ENCODE data around the gene C20orf144.
A peak's percentile ranks its signal among the peaks of the same experiment; 100 is the strongest.

The C20orf144 gene

DNA sequence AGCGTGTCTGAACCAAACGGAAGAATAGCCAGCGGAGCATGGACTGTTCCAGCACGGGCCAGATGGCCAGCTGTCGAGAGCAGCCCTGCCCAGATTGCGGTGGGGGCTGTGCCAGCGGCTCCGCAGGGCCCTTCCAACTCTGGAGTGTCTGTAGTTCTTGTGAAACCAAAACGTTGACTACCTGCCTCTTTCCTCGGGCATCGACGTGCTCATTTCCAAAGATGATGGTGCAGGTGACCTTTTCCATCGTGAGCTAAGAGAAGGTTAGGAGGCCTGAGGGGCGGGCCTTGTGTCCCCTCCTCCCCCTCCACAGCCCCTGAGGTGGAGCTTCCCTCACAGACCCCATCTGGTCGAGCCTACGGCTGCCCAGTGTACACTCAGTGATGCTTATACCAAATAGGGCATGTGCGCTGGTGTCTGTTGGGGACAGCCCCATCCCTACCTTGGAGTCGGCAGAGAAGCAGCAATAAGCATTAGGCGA is 12.9 kb upstream of the C20orf144 start:
- DNase-seq (ENCODE audit: low read depth in 2 of 2), result no peak

DNA sequence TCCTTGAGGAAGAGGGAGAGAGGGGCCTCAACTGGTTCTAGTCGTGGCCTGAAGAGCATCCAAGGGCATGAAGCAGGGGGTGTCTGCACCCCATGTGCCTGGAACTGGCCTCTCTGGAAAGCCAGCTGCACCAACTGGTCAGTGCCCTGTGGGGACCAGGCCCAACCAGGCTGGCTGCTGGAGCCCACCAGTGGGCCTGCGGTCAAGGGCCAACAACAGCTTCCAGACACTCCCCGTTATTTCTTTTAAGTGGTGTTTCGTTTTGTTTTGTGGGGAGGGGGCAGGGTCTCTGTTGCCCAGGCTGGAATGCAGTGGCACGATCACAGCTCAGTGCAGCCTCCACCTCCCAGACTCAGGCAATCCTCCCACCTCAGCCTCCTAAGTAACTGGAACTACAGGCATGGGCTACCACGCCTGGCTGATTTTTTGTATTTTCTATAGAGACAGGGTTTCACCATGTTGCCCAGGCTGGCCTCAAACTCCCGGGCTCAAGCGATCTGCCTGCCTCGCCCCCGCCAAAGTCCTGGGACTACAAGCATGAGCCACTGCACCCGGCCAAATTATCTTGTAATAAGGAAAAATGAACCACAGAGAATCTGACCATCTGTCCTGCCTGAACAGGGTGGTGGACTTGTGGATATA is 11.9 kb upstream of the C20orf144 start:
- DNase-seq (ENCODE audit: low read depth in 2 of 2), result no peak

DNA sequence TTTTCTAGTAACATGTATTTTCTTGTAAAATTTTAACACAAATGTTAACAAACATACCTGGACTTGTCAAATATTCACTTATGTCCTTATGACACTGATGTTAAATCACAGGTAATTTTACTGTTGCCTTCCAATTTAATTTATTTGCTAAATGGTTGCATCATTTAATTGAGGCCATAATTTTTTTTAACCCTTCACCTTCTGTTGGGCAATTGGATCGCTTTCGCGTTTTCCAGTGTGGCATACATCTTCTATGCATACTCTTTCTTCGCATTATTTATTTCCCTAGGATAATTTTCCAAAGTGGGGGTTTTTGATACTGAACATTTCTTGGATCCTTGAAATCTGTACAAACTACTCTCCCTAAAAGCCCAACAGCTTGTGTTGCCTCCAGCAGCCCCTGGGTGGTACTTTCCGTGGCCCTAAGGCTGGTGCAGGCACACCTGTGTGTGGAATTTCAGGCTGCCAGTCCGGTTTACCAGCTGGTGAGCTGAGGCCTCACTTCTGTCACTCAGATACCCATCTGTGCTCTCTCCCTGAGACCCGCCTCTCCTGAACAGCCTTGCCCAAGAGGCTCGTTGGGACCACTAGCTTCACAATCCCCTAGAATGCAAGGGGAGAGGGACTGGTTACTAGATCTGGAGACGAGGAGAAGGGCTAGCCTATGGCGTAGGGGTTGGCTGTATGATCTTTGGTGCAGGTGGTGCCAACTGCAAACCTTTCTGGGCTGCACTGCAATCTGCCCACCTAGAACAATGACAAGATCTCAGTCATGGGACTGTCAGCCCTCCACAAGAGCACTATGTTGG is 11.2 kb upstream of the C20orf144 start:
- no peak for DNase-seq (ENCODE audit: low read depth in 2 of 2)

DNA sequence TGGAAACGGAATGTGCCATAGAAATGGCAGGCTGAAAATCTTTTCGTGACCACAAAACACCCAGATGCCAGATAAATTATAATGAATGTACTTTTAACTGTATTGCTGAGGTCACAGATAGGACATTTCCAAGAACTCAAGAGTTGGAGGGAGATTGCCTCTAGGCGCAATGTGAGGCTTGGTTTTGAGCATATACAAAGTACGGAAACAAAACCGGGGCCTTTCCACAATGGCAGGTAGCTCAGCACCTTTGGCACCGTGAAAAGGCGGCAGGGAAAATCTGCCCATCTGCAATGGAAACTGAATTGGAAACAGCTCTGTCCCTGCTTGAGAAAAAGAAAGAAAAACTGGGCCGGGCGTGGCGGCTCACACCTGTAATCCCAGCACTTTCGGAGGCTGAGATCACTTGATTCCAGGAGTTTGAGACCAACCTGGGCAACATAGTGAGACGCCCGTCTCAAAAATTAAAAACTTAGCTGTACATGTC is 10.5 kb upstream of the C20orf144 start:
- DNase-seq (ENCODE audit: low read depth in 2 of 2), result no peak

DNA sequence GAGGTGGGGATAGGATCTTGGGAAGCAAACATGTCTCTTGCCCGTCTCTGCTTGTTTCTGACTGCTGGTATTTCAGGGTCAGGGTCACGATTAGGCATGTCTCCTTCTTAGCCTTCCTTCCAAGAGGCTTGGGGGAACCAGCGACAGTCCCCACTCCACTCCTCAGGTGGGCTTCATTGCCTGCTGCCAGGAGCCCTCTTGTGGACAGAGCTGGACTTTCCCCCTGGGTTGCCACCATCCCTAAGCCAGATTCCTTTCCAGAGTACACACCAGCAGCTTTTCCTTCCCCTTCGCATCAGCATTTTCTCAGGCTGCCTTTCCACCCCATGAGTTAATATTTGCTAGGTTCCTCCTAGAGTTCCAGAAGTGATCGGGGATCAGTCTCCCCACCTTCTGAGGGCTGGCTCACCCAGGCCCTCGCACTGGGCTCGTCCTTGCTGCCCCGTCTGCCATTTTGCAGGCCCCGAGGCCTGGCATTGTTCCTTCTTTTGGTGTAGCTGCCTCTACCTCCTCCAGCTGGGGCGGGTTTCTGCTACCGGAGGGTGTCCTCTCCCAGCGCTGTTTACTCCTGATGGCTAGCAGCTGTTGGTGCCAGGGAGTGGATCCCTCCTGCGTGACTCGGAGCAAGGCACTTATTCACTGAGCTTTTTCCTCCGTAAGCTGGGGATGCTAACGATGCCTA is 8.8 kb upstream of the C20orf144 start:
- peak in 1 of 2 donors; percentile 27 for DNase-seq (ENCODE audit: low read depth in 2 of 2)

DNA sequence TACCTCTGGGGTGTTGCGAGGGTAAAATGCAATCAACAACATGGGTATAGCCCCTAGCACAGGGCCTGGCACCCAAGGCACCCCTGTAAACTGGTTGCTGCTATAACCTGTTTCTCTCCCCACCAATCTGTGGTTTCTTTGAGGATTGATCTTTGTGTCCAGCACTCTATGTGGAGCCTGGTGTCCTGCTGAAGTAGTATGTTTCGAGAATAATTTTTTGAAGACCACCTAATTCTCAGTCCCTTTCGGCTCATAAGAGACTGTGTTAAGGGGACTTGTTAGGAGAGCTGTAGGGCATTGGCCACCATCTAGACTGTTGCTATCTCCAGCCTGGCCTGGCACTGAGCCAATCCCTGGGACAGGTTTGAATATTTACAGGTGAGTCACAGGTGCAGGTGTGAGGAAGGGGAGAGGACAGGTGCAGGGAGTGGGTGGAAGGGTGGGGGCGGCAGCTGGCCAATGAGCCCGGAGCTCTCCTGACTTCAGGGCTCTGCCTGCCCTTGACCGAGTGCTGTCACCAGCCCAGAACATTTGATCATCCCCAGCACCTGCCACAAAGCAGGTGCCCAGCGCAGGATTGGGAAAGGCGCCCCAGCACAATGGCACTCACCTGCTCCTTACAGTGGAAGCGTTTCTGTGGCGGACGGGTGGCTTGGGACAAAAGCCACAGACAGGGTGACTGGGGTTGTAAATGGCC is 8.1 kb upstream of the C20orf144 start:
- DNase-seq (ENCODE audit: low read depth in 2 of 2), result no peak

DNA sequence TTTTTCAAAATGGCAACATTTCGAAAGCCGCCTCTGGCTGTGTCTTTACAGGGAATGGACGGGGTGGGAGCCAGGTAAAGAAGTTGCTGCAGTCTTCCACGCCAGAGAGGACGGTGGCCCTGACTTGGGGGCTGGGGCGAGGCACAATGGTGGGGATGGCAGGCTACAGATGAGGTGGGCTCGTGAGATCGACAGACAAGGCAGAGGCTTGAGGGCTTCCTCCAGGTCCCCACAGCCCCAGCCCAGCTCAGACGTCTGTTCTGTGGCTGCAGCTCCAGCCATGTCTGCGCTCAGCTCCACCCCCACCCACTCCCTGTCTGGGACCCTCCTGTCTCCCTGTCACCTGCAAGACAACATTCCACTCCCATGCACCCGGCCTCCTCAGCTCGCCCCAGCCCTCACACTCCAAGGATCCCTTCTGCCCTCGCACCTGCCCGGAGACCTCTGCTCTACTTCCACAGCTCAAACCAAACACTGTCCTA is 7.4 kb upstream of the C20orf144 start:
- no peak for DNase-seq (ENCODE audit: low read depth in 2 of 2)

DNA sequence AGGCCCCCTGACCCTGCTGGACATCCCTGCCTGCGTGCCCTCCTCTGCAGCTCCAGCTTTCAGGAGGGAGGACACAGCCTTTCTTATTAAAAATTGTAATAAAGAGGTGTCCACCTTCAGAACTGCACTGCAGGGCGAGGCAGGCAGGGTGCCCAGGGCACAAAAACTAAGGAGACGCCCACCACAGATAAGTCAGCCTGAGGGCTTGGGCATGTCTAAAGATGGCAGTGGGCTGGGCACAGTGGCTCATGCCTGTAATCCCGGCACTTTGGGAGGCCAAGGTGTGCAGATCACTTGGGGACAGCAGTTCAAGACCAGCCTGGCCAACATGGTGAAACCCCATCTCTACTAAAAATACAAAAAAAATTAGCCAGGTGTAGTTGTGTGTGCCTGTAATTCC is 7.0 kb upstream of the C20orf144 start:
- DNase-seq (ENCODE audit: low read depth in 2 of 2), result no peak

DNA sequence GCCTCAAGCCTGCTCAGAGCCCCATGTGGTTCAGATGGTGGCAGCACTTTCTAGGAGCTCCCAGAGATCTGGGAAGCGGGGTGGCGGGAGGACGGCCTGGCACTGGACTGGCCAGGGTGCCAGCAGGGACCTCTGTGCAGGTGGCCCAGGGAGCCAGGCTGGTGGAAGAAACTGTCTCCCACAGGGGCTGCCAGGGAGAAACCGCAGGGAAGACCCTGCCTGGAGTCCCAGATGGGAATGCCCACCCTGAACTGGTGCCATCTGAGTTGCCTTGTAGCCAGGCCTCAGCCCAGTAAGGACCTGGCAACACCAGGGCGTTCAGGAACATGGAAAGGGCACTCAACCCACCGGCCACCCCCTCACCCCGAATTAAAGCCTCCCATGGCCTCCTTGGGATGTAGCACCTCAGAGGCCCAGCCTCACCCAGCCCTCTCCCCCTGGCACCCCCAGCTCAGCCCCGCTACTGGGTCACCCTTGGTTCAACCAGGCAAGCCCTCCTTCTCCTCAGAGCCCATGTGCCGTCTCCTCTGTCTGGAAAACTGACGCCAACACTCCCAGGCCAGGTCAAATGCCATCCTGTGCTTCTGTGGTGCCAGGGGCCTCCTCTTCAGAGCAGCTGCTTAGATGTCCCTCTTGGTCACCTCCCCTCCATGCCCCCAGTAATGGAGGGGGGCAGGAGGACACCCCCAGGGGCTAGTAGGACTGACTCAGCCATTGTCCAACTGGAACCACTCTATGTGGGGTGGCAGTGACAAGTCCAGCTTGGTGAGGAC is 5.9 kb upstream of the C20orf144 start:
- no peak for DNase-seq (ENCODE audit: low read depth in 2 of 2)

DNA sequence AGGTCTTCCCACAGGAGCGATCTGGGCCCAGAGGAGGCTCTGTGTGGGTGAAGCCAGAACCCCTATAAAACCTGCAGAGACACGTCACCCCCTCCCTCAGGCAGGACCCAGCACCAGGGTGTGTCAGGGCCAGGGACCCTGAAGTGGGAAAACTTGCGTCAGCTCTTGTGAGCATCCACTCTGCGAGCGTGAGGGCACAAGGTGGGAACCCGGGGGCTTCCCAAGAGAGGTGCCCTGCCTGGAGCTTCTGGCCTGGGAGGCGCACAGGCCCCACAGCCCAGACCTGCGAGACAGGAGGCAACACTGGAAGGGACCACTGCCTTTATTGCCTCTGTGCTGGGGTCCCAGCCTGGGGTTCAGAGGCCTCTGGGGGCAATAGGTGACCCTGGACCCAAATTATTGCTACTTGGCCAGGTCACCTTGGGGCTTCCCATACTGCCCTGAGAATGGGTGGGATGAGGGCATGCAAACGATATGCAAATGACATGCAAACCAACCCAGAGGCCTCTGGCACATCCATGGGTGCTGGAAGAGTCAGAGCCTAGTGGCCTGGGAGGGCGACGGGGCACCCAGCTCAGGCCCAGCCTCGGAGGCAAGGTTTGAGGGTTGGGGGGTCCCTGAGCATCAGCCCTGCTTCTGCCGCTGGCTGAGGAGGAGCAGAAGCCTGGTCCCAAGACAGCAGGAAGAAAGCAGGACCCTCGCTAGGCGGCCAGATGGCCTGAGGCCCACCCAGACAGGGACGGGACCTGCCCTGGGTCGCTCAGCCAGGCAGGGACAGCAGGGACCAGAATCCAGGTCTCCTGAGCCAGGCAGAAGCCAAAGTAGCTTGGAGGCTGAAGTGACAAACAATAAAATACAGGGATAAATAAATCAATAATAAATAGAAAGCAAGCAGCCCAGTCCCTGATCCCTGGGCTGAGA is 5.1 kb upstream of the C20orf144 start:
- no peak for DNase-seq (ENCODE audit: low read depth in 2 of 2)

DNA sequence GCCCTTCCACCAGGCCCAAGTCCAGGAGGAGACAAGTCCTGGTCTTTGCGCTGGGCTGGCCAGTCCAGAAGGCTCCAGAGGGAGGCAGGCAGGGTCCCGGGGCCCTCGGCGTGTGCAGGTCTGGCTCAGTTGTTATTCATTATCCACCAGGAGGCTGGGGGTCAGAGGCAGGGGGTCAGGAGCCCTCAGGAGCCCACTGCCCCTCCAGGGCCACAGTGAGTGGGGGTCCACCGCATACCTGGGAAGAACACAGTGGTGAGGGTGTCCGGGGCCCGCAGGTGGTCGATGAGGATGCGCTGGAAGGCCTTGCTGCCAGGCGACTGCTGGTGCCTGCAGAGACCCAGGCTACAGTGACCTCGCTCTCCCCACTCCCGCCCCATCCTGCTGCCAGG is 4.4 kb upstream of the C20orf144 start:
- no peak for DNase-seq (ENCODE audit: low read depth in 2 of 2)

DNA sequence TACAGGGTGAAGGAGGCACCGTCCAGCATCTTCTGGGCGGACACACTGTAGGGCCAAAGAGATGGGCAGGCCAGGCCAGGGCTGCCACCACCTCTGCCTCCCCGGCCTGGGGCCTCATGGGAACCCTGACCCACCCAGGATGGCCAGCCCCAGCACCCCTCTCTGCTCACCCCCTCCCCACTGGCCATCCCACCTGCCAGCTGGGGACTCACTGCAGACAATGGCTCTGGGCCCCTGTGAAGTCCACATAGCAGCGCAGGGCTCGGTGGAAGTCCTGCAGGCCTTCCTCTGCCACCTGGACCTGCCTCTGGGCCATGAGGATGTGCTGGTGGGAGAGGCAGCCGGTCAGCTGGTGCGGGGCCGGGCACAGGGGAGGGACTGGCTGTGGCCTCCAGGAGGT is 3.6 kb upstream of the C20orf144 start:
- no peak for DNase-seq (ENCODE audit: low read depth in 2 of 2)

DNA sequence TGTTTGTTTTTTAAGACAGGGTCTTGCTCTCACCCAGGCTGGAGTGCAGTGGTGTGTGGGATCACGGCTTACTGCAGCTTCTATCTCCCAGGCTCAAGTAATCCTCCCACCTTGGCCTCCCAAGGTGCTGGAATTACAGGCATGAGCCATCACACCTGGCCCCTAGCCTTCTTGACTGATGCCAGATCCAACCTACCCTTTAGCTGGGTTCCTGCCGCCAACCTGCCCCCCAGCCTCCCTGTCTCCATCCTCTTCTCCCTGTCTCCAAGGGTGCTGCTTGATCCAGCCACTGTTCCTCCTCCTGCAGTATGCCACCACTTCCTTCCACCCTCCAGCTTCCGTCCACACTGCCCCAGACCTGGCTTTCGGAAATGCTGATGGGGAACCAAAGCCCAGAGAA is 3.2 kb upstream of the C20orf144 start:
- DNase-seq (ENCODE audit: low read depth in 2 of 2), result no peak

DNA sequence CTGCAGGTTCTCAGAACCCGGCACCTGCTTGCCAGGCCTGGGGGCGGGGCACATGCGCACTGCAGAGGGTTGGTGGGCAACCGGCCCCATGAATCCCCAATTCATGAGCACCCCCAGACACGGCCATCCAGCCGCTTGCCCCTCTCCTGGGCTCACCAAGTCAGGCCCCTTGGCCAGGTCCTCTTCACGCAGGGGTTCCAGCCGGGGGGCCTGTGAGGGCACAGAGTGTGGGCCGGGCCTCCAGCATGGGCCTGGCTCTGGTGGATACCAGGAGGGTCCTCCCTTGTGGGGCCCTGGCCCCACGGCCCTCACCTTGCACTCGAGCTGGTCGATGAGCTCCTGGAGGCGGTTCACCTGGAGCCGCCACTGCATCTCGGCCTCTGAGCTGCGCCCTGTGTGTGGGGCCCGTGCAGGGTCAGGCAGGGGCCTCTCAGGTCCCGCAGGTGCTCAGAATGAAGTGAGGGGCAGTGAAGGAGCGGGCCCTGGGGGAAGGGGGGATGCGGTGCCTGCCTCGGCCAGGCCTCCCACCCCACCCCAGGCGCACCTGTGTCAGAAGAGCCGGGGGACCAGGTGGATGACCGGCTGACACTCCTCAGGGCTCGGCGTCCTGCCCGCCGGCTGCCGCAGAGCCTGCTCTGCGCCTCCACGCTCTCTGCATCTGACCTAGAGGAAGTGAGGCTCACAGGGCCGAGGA is 2.6 kb upstream of the C20orf144 start:
- DNase-seq (ENCODE audit: low read depth in 2 of 2), result no peak

DNA sequence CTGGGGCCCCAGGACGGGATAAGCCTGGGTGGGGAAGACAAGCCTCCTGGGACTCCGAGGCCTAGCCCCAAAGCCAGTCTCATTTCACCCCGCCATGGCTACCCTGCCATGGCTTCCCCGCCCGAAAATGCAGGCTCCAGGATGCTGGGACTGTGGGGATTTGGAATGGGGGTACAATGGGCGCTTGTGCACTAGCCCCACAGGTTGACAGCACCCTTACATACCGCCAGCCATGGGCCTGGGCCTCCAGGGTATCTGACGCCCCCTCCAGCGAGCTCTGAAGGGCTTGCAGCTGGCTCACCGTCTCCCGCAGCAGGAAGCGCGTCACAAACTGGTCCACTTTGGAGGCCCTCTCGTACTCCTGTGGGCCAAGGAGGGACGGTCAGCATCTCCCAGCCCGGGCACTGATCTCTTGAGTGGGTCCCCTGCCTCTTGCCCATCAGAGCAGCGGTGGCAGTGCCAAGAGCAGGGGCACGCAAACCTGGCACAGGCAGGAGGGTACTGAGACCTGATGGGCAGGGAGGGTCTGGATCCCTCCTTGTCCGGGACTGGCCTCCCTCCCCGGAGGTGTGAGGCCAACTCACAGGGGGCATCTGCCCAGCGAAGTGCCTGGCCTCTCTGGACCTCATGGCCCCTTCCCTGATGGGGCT is 2.0 kb upstream of the C20orf144 start:
- DNase-seq (ENCODE audit: low read depth in 2 of 2), result no peak

DNA sequence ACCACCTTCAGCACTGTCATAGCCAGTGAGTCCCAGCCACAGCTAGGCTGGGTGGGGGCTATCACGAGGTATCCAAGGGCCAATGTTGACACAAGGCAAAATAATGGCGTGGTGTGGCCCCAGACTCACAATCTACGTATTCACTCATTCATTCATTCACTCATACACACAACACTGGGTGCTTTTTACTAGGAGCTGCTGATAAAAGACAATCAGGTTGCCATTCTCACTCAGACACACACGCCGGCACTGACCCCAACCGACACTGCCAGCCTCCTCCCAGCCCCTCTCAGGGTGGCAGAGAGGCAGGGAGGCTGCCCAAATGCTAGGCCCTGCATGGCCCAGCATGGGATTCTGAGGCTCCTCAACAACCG is 1.5 kb upstream of the C20orf144 start:
- DNase-seq (ENCODE audit: low read depth in 2 of 2), result no peak

DNA sequence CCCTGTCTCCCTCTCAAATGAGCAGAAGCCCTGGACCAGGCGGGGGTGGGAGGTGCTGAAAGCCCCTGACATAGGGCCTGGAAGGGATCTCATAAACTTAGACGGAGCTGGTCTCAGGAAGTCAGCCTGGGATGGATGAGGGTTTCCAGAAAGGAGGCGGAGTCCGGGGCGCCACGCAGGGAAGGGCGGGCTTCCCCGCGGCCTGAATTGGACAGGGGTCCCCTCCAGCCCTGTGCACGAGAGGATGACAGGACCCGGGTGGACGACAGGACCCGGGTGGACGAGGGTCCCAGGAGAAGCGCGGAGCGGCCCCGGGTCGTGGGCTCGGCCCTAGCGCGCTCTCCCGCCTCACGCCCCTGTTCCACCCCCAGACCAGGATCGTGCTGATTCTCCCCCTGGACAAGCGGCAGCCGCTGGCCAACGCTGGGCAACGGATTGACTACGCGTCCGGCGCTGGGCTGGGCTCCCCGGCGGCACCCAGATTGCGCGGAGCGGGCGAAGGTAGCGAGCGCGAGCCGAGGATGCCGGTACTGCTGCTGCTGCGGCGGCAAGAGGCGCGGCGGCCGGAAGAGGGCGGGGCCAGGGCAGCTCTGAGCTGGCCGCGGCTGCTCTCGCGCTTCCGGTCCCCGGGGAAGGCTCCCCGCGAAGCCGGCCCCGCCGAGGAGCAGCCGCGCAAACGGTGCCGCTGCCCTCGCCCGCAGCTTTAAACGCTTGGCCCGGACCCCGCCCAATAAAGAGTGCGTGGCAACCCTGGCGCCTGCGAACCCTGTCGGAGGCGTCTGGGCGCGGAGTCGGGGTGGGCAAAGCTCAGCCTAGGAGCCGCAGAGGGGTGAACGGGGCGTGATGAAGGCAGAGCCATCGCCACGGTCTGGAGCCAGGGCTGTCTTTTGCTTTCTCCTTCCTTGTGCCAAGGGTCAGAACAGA is 1.3 kb downstream of the C20orf144 start:
- DNase-seq (ENCODE audit: low read depth in 2 of 2), result peak; percentile 65
